Spleen (tissue), 7 donors: ENCODE measurements around the gene APLF.

Experiments
- CTCF ChIP-seq, 11 experiments: fragments of 200-600 bp in 7 of 11; fragments of 450-650 bp in 4 of 11; sonication (generic) in 4 of 11; IDR thresholded peaks in 8 of 11; conservative IDR thresholded peaks in 3 of 11; 1 replicate in 7 of 11; 2 replicates in 4 of 11; pipeline versions ENCODE4 v1.4.0 to v1.8.0; 2016 to 2021; ENCODE audit warnings: antibody characterized with exemption in 11 of 11, inconsistent platforms in 4 of 11, mild to moderate bottlenecking in 1 of 11
- POLR2A ChIP-seq, 3 donors: fragments of 450-650 bp; IDR thresholded peaks; one replicate each; pipeline ENCODE4 v1.5.1; 2017; ENCODE audit warnings: antibody characterized with exemption in 3 of 3, mild to moderate bottlenecking in 1 of 3
- POLR2AphosphoS5 ChIP-seq, 3 donors: sonication (generic); formaldehyde crosslinking; IDR thresholded peaks; one replicate each; pipeline ENCODE4 v1.5.1; 2017; ENCODE audit warnings: antibody characterized with exemption in 3 of 3
- donor health status: DM: no; HTN: no; CAD: no; lungs with moderate emphysema.
- donor health status: DM: no; HTN: no; CAD: no.
- donor health status: DM: no; HTN: no; CAD: no.

DNA sequence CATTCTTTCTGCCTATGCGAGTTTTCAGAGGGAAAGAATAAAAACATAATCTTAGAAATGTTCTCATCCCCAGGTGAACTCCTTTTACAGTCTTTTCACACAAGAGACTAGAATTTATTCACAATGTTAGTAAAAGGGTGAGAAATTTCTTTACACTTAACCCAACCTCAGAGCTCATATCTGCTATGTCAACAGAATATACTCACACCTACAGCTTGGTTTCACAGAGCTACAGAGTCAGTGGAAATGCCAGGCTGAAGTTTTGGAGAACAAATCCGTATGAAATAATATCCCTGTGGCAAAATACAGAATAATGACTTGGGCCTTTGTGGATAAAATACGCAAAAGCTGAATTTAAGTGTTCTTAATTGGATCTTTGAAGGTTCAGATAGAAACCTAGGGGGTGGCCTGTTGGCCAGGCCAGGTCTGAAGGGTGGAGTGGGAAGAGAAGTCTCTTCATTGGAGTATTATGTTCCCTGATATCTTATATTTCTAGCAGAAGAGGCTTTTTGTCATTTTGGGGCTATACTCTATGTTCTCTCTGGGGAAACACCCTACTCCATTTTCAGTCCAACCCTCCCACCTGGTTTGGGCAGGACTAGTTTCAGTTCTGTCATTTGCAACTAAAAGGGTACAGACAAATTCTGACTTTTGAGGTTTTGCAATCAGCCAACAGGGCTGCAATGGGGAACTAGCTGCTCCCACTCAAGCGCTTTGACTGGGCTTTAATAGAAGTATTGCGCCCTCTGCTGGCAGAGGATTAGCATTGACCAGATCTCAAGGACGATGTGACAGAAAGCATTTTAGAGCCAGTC lies 26.0 kb upstream of the APLF start:
- TF ChIP-seq POLR2A (IDR thresholded peaks at IDR 0.05) (no peak), POLR2AphosphoS5 (IDR thresholded peaks at IDR 0.05) (peak in 1 of 3 donors; percentile 73), CTCF (IDR thresholded peaks at IDR 0.05 in 8 of 11, conservative IDR thresholded peaks at IDR 0.05 in 3 of 11) (peak; percentile 85 to 98 (median 93))
